WTC11 (cell line): ENCODE measurements around the gene CRADD. TPM values are rescaled to one million over a fixed set of nuclear protein-coding genes. Genes with fewer than 3 reads are reported as not detected.

Experiments
- ATAC-seq: fragments of 200-7000 bp; cut with Tn5 transposase; 2 replicates; pipeline ENCODE4 v1.10.0; 2021; ENCODE audit warnings: mild to moderate bottlenecking, moderate library complexity
- CTCF ChIA-PET: fragments of 300-600 bp; sonication (Branson Sonifier 250); formaldehyde crosslinking; loops from one replicate; lab custom pipeline; 2021; ENCODE audit warnings: antibody characterized with exemption; lab: Charles Lee
- POLR2A ChIA-PET: fragments of 350-600 bp; sonication (Branson Sonifier 250); formaldehyde crosslinking; loops from one replicate; lab custom pipeline; 2021; ENCODE audit warnings: antibody characterized with exemption; lab: Charles Lee
- DNase-seq: peaks from one replicate; pipeline ENCODE4 v3.0.0; 2021; ENCODE audit warnings: low spot score
- H3K27ac Mint-ChIP-seq: 2 replicates; pipeline ENCODE4 v1.8.0; 2021; ENCODE audit warnings: mixed read lengths
- H3K27me3 Mint-ChIP-seq: 2 replicates; pipeline ENCODE4 v1.8.0; 2021; ENCODE audit warnings: low read depth, mild to moderate bottlenecking, moderate library complexity, mixed read lengths
- H3K36me3 Mint-ChIP-seq: 2 replicates; pipeline ENCODE4 v1.8.0; 2021; ENCODE audit warnings: mixed read lengths
- H3K4me1 Mint-ChIP-seq: 2 replicates; pipeline ENCODE4 v1.8.0; 2022; ENCODE audit warnings: mixed read lengths
- H3K4me3 Mint-ChIP-seq: 2 replicates; pipeline ENCODE4 v1.8.0; 2021; ENCODE audit warnings: mild to moderate bottlenecking, moderate library complexity, mixed read lengths
- H3K9me3 Mint-ChIP-seq: 2 replicates; pipeline ENCODE4 v1.8.0; 2021; ENCODE audit warnings: mixed read lengths
- FOXJ3 ChIP-seq: sonication (generic); formaldehyde crosslinking; IDR thresholded peaks from 2 replicates; pipeline ENCODE4 v1.9.0; 2021; ENCODE audit warnings: missing genetic modification reagents, mild to moderate bottlenecking, borderline replicate concordance
- GRHL2 ChIP-seq: fragments of 250-450 bp; sonication (Bioruptor Pico); IDR thresholded peaks from 2 replicates; pipeline ENCODE4 v1.8.0; 2022; ENCODE audit warnings: mild to moderate bottlenecking, moderate library complexity; ENCODE audit not compliant: insufficient replicate concordance, severe bottlenecking
- JAZF1 ChIP-seq: fragments of 250-450 bp; sonication (Bioruptor Pico); IDR thresholded peaks from 2 replicates; pipeline ENCODE4 v1.9.0; 2021; ENCODE audit warnings: moderate library complexity, mild to moderate bottlenecking, inconsistent platforms
- NR1H2 ChIP-seq: sonication (generic); formaldehyde crosslinking; IDR thresholded peaks from 2 replicates; pipeline ENCODE4 v1.9.0; 2021; ENCODE audit warnings: mild to moderate bottlenecking, moderate library complexity, missing genetic modification reagents
- NR2C2 ChIP-seq: sonication (generic); formaldehyde crosslinking; IDR thresholded peaks from 2 replicates; pipeline ENCODE4 v1.8.0; 2022; ENCODE audit warnings: mild to moderate bottlenecking, missing genetic modification reagents
- NR3C1 ChIP-seq: sonication (generic); formaldehyde crosslinking; conservative IDR thresholded peaks from 2 replicates; pipeline ENCODE4 v1.8.1; 2023; ENCODE audit warnings: low read depth, mild to moderate bottlenecking, missing genetic modification reagents
- PRRX2 ChIP-seq: fragments of 250-450 bp; sonication (Bioruptor Pico); IDR thresholded peaks from 2 replicates; pipeline ENCODE4 v1.8.0; 2021; ENCODE audit warnings: mild to moderate bottlenecking
- RELA ChIP-seq: sonication (generic); formaldehyde crosslinking; IDR thresholded peaks from 2 replicates; pipeline ENCODE4 v1.8.1; 2022; ENCODE audit warnings: missing genetic modification reagents, mild to moderate bottlenecking, borderline replicate concordance
- ZNF219 ChIP-seq: sonication (generic); formaldehyde crosslinking; IDR thresholded peaks from 2 replicates; pipeline ENCODE4 v1.8.0; 2023; ENCODE audit warnings: missing genetic modification reagents, mild to moderate bottlenecking, borderline replicate concordance
- ZNF423 ChIP-seq: fragments of 250-450 bp; sonication (Bioruptor Pico); IDR thresholded peaks from 2 replicates; pipeline ENCODE4 v2.1.2; 2022; ENCODE audit warnings: mild to moderate bottlenecking, moderate library complexity
- total RNA-seq: library from RNA; stranded (reverse); gene quantifications from 3 replicates; pipeline ENCODE4 v1.2.3, GENCODE V29; 2021
- TF ChIP-seq, protein P1 (sequence below): sonication (generic); formaldehyde crosslinking; IDR thresholded peaks from 2 replicates; pipeline ENCODE4 v1.8.1; 2022; ENCODE audit warnings: low read depth, missing genetic modification reagents, borderline replicate concordance
- TF ChIP-seq, protein P2 (sequence below): sonication (generic); formaldehyde crosslinking; IDR thresholded peaks from 2 replicates; pipeline ENCODE4 v1.8.1; 2023; ENCODE audit warnings: mild to moderate bottlenecking, moderate library complexity, missing genetic modification reagents
- TF ChIP-seq, protein P3 (sequence below): fragments of 250-450 bp; sonication (Bioruptor Pico); IDR thresholded peaks from 2 replicates; pipeline ENCODE4 v1.9.0; 2021; ENCODE audit warnings: mild to moderate bottlenecking
- TF ChIP-seq, protein P4 (sequence below): sonication (generic); formaldehyde crosslinking; IDR thresholded peaks from 2 replicates; pipeline ENCODE4 v1.8.0; 2023; ENCODE audit warnings: missing genetic modification reagents, mild to moderate bottlenecking, borderline replicate concordance
- TF ChIP-seq, protein P5 (sequence below): sonication (generic); formaldehyde crosslinking; IDR thresholded peaks from 2 replicates; pipeline ENCODE4 v1.8.0; 2023; ENCODE audit warnings: mild to moderate bottlenecking, missing genetic modification reagents

CRADD gene
- total RNA-seq, 1 experiment from 2014 or later = 11.6 TPM

DNA sequence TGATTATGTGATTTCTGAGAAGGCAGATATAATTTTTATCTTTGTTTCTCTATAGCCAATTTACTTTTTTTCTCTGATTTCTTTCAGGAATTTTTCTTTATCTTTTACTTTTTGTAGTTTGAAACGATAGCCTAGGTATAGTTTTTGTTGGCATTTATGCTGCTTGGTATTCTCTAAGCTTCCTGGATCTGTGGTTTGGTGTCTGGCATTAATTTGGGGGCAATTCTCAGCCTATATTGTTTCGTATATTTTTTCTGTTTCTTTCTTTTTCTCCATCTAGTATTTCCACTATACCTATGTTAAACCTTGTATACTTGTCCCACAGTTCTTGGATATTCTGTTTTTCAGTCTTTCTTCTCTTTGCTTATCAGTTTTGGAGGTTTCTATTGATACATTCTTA, 45.0 kb downstream of the CRADD start:
- ATAC-seq = no peak
- ChIA-PET POLR2A (no interaction called here), CTCF (no interaction called here)
- no peak for DNase-seq
- Mint-ChIP-seq H3K27ac (no peak overlapping the region), H3K4me3 (no peak overlapping the region), H3K4me1 (peaks cover 5% of the 10 kb centered on the region), H3K27me3 (no peaks in the 10 kb centered on the region), H3K36me3 (peaks cover 20% of the 10 kb centered on the region), H3K9me3 (peaks cover 40% of the 10 kb centered on the region)
- TF ChIP-seq NR3C1 (CRISPR knock-in tag) (no peak), GRHL2 (CRISPR knock-in tag) (no peak), NR1H2 (no peak), FOXJ3 (no peak), ZNF219 (CRISPR knock-in tag) (no peak), RELA (CRISPR knock-in tag) (no peak), ZNF423 (CRISPR knock-in tag) (no peak), JAZF1 (CRISPR knock-in tag) (no peak), PRRX2 (no peak), NR2C2 (CRISPR knock-in tag) (no peak)
- TF ChIP-seq, protein P1, sequence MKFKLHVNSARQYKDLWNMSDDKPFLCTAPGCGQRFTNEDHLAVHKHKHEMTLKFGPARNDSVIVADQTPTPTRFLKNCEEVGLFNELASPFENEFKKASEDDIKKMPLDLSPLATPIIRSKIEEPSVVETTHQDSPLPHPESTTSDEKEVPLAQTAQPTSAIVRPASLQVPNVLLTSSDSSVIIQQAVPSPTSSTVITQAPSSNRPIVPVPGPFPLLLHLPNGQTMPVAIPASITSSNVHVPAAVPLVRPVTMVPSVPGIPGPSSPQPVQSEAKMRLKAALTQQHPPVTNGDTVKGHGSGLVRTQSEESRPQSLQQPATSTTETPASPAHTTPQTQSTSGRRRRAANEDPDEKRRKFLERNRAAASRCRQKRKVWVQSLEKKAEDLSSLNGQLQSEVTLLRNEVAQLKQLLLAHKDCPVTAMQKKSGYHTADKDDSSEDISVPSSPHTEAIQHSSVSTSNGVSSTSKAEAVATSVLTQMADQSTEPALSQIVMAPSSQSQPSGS (CRISPR knock-in tag) = no peak
- TF ChIP-seq, protein P2, sequence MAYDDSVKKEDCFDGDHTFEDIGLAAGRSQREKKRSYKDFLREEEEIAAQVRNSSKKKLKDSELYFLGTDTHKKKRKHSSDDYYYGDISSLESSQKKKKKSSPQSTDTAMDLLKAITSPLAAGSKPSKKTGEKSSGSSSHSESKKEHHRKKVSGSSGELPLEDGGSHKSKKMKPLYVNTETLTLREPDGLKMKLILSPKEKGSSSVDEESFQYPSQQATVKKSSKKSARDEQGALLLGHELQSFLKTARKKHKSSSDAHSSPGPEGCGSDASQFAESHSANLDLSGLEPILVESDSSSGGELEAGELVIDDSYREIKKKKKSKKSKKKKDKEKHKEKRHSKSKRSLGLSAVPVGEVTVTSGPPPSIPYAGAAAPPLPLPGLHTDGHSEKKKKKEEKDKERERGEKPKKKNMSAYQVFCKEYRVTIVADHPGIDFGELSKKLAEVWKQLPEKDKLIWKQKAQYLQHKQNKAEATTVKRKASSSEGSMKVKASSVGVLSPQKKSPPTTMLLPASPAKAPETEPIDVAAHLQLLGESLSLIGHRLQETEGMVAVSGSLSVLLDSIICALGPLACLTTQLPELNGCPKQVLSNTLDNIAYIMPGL = no peak
- TF ChIP-seq, protein P3, sequence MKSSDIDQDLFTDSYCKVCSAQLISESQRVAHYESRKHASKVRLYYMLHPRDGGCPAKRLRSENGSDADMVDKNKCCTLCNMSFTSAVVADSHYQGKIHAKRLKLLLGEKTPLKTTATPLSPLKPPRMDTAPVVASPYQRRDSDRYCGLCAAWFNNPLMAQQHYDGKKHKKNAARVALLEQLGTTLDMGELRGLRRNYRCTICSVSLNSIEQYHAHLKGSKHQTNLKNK (CRISPR knock-in tag) = no peak
- TF ChIP-seq, protein P4, sequence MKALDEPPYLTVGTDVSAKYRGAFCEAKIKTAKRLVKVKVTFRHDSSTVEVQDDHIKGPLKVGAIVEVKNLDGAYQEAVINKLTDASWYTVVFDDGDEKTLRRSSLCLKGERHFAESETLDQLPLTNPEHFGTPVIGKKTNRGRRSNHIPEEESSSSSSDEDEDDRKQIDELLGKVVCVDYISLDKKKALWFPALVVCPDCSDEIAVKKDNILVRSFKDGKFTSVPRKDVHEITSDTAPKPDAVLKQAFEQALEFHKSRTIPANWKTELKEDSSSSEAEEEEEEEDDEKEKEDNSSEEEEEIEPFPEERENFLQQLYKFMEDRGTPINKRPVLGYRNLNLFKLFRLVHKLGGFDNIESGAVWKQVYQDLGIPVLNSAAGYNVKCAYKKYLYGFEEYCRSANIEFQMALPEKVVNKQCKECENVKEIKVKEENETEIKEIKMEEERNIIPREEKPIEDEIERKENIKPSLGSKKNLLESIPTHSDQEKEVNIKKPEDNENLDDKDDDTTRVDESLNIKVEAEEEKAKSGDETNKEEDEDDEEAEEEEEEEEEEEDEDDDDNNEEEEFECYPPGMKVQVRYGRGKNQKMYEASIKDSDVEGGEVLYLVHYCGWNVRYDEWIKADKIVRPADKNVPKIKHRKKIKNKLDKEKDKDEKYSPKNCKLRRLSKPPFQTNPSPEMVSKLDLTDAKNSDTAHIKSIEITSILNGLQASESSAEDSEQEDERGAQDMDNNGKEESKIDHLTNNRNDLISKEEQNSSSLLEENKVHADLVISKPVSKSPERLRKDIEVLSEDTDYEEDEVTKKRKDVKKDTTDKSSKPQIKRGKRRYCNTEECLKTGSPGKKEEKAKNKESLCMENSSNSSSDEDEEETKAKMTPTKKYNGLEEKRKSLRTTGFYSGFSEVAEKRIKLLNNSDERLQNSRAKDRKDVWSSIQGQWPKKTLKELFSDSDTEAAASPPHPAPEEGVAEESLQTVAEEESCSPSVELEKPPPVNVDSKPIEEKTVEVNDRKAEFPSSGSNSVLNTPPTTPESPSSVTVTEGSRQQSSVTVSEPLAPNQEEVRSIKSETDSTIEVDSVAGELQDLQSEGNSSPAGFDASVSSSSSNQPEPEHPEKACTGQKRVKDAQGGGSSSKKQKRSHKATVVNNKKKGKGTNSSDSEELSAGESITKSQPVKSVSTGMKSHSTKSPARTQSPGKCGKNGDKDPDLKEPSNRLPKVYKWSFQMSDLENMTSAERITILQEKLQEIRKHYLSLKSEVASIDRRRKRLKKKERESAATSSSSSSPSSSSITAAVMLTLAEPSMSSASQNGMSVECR (CRISPR knock-in tag) = no peak
- TF ChIP-seq, protein P5, sequence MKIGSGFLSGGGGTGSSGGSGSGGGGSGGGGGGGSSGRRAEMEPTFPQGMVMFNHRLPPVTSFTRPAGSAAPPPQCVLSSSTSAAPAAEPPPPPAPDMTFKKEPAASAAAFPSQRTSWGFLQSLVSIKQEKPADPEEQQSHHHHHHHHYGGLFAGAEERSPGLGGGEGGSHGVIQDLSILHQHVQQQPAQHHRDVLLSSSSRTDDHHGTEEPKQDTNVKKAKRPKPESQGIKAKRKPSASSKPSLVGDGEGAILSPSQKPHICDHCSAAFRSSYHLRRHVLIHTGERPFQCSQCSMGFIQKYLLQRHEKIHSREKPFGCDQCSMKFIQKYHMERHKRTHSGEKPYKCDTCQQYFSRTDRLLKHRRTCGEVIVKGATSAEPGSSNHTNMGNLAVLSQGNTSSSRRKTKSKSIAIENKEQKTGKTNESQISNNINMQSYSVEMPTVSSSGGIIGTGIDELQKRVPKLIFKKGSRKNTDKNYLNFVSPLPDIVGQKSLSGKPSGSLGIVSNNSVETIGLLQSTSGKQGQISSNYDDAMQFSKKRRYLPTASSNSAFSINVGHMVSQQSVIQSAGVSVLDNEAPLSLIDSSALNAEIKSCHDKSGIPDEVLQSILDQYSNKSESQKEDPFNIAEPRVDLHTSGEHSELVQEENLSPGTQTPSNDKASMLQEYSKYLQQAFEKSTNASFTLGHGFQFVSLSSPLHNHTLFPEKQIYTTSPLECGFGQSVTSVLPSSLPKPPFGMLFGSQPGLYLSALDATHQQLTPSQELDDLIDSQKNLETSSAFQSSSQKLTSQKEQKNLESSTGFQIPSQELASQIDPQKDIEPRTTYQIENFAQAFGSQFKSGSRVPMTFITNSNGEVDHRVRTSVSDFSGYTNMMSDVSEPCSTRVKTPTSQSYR (CRISPR knock-in tag) = no peak
